Mucosa of descending colon (tissue), 3 donors: ENCODE results near the gene NCAPH2. TPM values are rescaled to one million over a fixed set of nuclear protein-coding genes. Genes with fewer than 3 reads are reported as not detected.

Experiments used
- ATAC-seq: fragments of 200-7000 bp; cut with Tn5 transposase; one replicate; pipeline ENCODE4 v1.9.1; 2020; ENCODE audit warnings: mild to moderate bottlenecking, moderate library complexity
- DNase-seq, 3 donors: peaks; one replicate each; pipeline ENCODE4 v3.0.0-alpha.2; 2020
- H3K36me3 ChIP-seq: fragments of 200-600 bp; one replicate; pipeline ENCODE4 v1.8.0; 2021; ENCODE audit warnings: low read depth, mild to moderate bottlenecking
- H3K4me1 ChIP-seq: fragments of 200-600 bp; one replicate; pipeline ENCODE4 v1.8.0; 2021; ENCODE audit warnings: low read depth, mild to moderate bottlenecking
- H3K4me3 ChIP-seq: fragments of 200-600 bp; one replicate; pipeline ENCODE4 v1.8.0; 2021; ENCODE audit warnings: mild to moderate bottlenecking
- H3K9me3 ChIP-seq: fragments of 200-600 bp; one replicate; pipeline ENCODE4 v1.8.0; 2021; ENCODE audit warnings: mild to moderate bottlenecking
- intact Hi-C, 2 donors: fragments of 100-400 bp; cut with DNase I in 1 of 2; cut with micrococcal nuclease in 1 of 2; formaldehyde crosslinking; loops; one replicate each; pipeline versions ENCODE4 v1.11.0 to v1.11.1; 2022; cut with DNase I, micrococcal nuclease
- total RNA-seq, 3 donors: library from RNA; stranded (reverse); fragmentation: NEBNext Ultra II Directional in 2 of 3; extraction: Animal tissue kit (Norgen Biotek cat#: 25700) in 2 of 3; gene quantifications; one replicate each; pipeline versions ENCODE4 v1.2.1 to v1.2.4, GENCODE V29; 2021 to 2023
- TF ChIP-seq, protein P1 (sequence below): fragments of 200-600 bp; IDR thresholded peaks from one replicate; pipeline ENCODE4 v1.8.0; 2022; ENCODE audit warnings: antibody characterized with exemption, mild to moderate bottlenecking
- donor health status: DM: no; HTN: no; CAD: no; lungs with moderate emphysema.
- donor health status: DM: no; HTN: no; CAD: no.
- donor health status: DM: no; HTN: yes; CAD: no.

NCAPH2 gene
- total RNA-seq, 3 donors from 2014 or later: 32.1 to 41.2 (median 34.0) TPM

- H3K4me3 ChIP-seq: no peak overlapping the region
- intact Hi-C loops: no loop called here
- DNase-seq (no peak), ATAC-seq (no peak)
- H3K4me1 ChIP-seq: peaks cover 18% of the 10 kb centered on the region
- TF ChIP-seq, protein P1, sequence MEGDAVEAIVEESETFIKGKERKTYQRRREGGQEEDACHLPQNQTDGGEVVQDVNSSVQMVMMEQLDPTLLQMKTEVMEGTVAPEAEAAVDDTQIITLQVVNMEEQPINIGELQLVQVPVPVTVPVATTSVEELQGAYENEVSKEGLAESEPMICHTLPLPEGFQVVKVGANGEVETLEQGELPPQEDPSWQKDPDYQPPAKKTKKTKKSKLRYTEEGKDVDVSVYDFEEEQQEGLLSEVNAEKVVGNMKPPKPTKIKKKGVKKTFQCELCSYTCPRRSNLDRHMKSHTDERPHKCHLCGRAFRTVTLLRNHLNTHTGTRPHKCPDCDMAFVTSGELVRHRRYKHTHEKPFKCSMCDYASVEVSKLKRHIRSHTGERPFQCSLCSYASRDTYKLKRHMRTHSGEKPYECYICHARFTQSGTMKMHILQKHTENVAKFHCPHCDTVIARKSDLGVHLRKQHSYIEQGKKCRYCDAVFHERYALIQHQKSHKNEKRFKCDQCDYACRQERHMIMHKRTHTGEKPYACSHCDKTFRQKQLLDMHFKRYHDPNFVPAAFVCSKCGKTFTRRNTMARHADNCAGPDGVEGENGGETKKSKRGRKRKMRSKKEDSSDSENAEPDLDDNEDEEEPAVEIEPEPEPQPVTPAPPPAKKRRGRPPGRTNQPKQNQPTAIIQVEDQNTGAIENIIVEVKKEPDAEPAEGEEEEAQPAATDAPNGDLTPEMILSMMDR: no peak
- H3K36me3 ChIP-seq: peaks cover 7% of the 10 kb centered on the region
- H3K9me3 ChIP-seq: no peaks in the 10 kb centered on the region
These were observed 12.9 kb downstream of the NCAPH2 start for GRCh38 chr22:50520826-50521453.

DNA sequence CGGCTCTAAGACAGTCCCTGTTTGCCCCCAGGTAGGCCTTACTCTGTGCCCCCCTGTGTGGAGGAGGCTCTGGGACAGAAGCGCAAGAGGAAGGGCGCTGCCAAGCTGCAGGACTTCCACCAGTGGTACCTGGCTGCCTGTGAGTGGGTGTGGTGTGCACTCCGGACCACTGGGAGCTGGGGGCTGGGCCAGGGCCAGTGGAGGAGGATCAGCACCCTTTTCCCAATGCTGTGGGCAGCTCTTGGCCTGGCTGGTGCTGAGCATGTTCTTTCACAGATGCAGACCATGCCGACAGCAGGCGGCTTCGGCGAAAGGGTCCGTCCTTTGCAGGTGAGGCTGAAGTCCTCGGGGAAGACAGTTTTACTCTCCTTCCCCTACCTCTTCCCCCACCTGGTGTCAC lies 13.7 kb downstream of the NCAPH2 start:
- ATAC-seq: no peak
- TF ChIP-seq, protein P1: no peak

GRCh38 chr22:50522208-50522805 lies 14.3 kb downstream of the NCAPH2 start:
- H3K4me1 ChIP-seq: peaks cover 24% of the 10 kb centered on the region
- peaks cover 7% of the 10 kb centered on the region for H3K36me3 ChIP-seq
- ATAC-seq: no peak
- H3K9me3 ChIP-seq: no peaks in the 10 kb centered on the region
- no peak overlapping the region for H3K4me3 ChIP-seq
- intact Hi-C loops: no loop called here
- TF ChIP-seq, protein P1: no peak
- DNase-seq: peak in 1 of 3 donors; percentile 47

More for the DNA sequence above, 13.7 kb downstream of the NCAPH2 start:
- Histone ChIP-seq H3K9me3 (no peaks in the 10 kb centered on the region), H3K4me3 (no peak overlapping the region), H3K36me3 (peaks cover 7% of the 10 kb centered on the region), H3K4me1 (peaks cover 18% of the 10 kb centered on the region)
- intact Hi-C loops: no loop called here
- DNase-seq: peak in 1 of 3 donors; percentile 50

GRCh38 chr22:50522806-50523438 lies 14.9 kb downstream of the NCAPH2 start:
- no peaks in the 10 kb centered on the region for H3K9me3 ChIP-seq
- H3K4me1 ChIP-seq: peaks cover 28% of the 10 kb centered on the region
- ATAC-seq (no peak), DNase-seq (no peak)
- H3K4me3 ChIP-seq: no peak overlapping the region
- H3K36me3 ChIP-seq: peaks cover 7% of the 10 kb centered on the region
- intact Hi-C loops: no loop called here
- TF ChIP-seq, protein P1: no peak

- peaks cover 32% of the 10 kb centered on the region for H3K4me1 ChIP-seq
- ATAC-seq (no peak), DNase-seq (no peak)
- no peak overlapping the region for H3K4me3 ChIP-seq
- H3K36me3 ChIP-seq: peaks cover 7% of the 10 kb centered on the region
- TF ChIP-seq, protein P1: no peak
- intact Hi-C loops: no loop called here
- no peaks in the 10 kb centered on the region for H3K9me3 ChIP-seq
These were observed 15.4 kb downstream of the NCAPH2 start for GRCh38 chr22:50523458-50523805.
